Calu3 (cell line): Measurements from ENCODE around the gene ZNF484. TPM values are rescaled to one million over a fixed set of nuclear protein-coding genes. Genes with fewer than 3 reads are reported as not detected.
"Not testable (repeated sequence)": the region's sequence is repeated elsewhere in the genome, so short reads cannot be mapped to it uniquely, and the experiment has no call there.

Source experiments
- BruUV-seq: library from RNA; stranded (reverse); fragments of 400-500 nt; replicated peaks from 2 replicates; lab custom pipeline; 2021; lab: Mats Ljungman, UMichigan
- CTCF ChIA-PET: fragments of 300-600 bp; sonication (Branson Sonifier 250); formaldehyde crosslinking; loops from one replicate; lab custom pipeline; 2022; ENCODE audit warnings: antibody characterized with exemption; lab: Charles Lee
- DNase-seq: peaks from one replicate; pipeline ENCODE4 v3.0.0; 2022
- H3K27ac Mint-ChIP-seq: one replicate; pipeline ENCODE4 v1.8.0; 2022; ENCODE audit warnings: mixed read lengths; ENCODE audit not compliant: unreplicated experiment
- H3K27me3 Mint-ChIP-seq: one replicate; pipeline ENCODE4 v1.8.0; 2022; ENCODE audit warnings: mixed read lengths; ENCODE audit not compliant: unreplicated experiment
- H3K36me3 Mint-ChIP-seq: one replicate; pipeline ENCODE4 v1.8.0; 2022; ENCODE audit warnings: mild to moderate bottlenecking, moderate library complexity, mixed read lengths; ENCODE audit not compliant: insufficient read depth, unreplicated experiment
- H3K4me1 Mint-ChIP-seq: one replicate; pipeline ENCODE4 v1.8.0; 2022; ENCODE audit warnings: mild to moderate bottlenecking, low read depth, mixed read lengths; ENCODE audit not compliant: unreplicated experiment
- H3K4me3 Mint-ChIP-seq: one replicate; pipeline ENCODE4 v1.8.0; 2022; ENCODE audit warnings: mild to moderate bottlenecking, low read depth, moderate library complexity, mixed read lengths; ENCODE audit not compliant: unreplicated experiment
- H3K9me3 Mint-ChIP-seq: one replicate; pipeline ENCODE4 v1.8.0; 2022; ENCODE audit warnings: low read depth, mixed read lengths; ENCODE audit not compliant: unreplicated experiment
- intact Hi-C: fragments of 100-400 bp; cut with micrococcal nuclease; formaldehyde crosslinking; loops from one replicate; pipeline ENCODE4 v1.10.0; 2022; ENCODE audit not compliant: unreplicated experiment
- total RNA-seq: library from RNA; stranded (reverse); gene quantifications from 2 replicates; pipeline ENCODE4 v1.2.3, GENCODE V29; 2022
- TF ChIP-seq, protein P1 (sequence below): fragments of 200-600 bp; IDR thresholded peaks from one replicate; pipeline ENCODE4 v1.8.0; 2022; ENCODE audit warnings: antibody characterized with exemption; ENCODE audit not compliant: unreplicated experiment

The ZNF484 gene
- total RNA-seq, 1 experiment from 2014 or later, result 6.3 TPM

DNA sequence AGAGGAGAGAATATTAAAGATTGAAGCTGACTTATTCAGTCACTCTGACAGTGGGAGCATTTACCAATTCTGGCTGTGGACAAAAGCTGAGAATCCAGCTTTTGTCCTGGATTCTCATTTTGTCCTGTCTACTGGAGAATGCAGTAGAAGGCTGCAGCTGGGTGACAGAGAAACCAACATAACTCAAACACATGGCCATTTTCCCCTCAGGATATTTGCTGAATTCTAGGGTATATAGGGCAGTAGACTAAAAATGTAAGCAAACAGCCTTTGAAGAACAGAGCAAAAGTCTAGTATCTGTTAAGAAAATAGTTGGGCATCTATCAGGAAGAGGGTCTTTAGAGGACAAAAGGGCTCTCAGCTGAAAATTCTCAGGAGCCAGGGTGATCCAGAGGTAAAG is 20.6 kb downstream of the ZNF484 start:
- no peak overlapping the region for H3K4me3 Mint-ChIP-seq
- H3K4me1 Mint-ChIP-seq, result no peaks in the 10 kb centered on the region
- H3K27me3 Mint-ChIP-seq, result no peaks in the 10 kb centered on the region
- BruUV-seq, result no TSS peak
- TF ChIP-seq, protein P1, sequence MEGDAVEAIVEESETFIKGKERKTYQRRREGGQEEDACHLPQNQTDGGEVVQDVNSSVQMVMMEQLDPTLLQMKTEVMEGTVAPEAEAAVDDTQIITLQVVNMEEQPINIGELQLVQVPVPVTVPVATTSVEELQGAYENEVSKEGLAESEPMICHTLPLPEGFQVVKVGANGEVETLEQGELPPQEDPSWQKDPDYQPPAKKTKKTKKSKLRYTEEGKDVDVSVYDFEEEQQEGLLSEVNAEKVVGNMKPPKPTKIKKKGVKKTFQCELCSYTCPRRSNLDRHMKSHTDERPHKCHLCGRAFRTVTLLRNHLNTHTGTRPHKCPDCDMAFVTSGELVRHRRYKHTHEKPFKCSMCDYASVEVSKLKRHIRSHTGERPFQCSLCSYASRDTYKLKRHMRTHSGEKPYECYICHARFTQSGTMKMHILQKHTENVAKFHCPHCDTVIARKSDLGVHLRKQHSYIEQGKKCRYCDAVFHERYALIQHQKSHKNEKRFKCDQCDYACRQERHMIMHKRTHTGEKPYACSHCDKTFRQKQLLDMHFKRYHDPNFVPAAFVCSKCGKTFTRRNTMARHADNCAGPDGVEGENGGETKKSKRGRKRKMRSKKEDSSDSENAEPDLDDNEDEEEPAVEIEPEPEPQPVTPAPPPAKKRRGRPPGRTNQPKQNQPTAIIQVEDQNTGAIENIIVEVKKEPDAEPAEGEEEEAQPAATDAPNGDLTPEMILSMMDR, result no peak
- DNase-seq, result no peak
- peaks cover 15% of the 10 kb centered on the region for H3K9me3 Mint-ChIP-seq
- CTCF ChIA-PET, result no interaction called here
- H3K27ac Mint-ChIP-seq, result no peak overlapping the region
- intact Hi-C loops, result no loop called here
- peaks cover 6% of the 10 kb centered on the region for H3K36me3 Mint-ChIP-seq

DNA sequence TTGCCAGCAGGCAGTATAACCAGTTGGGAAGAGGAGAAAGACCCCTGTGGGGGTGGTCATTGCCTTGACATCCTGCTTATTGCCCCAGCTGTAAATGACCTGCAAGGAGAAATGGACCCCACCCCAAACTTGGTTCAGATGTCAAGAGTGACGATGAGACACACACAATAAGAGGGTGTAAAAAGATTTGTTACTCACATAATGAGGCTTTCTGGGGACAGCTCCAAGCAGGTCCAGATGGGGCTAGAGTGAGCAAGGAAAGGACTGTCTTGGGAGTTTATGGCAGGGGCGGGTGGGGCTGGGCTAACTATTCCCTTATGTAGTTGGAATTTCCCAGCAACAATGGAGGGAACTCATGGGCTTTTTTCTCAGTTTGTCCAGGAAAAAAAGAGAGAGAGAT is 24.1 kb downstream of the ZNF484 start:
- no TSS peak for BruUV-seq
- CTCF ChIA-PET, result no interaction called here
- no peaks in the 10 kb centered on the region for H3K4me1 Mint-ChIP-seq
- H3K9me3 Mint-ChIP-seq, result peaks cover 14% of the 10 kb centered on the region
- TF ChIP-seq, protein P1, result no peak
- intact Hi-C loops, result no loop called here
- peaks cover 6% of the 10 kb centered on the region for H3K36me3 Mint-ChIP-seq
- H3K27me3 Mint-ChIP-seq, result no peaks in the 10 kb centered on the region
- H3K4me3 Mint-ChIP-seq, result no peak overlapping the region
- DNase-seq, result no peak
- no peak overlapping the region for H3K27ac Mint-ChIP-seq

DNA sequence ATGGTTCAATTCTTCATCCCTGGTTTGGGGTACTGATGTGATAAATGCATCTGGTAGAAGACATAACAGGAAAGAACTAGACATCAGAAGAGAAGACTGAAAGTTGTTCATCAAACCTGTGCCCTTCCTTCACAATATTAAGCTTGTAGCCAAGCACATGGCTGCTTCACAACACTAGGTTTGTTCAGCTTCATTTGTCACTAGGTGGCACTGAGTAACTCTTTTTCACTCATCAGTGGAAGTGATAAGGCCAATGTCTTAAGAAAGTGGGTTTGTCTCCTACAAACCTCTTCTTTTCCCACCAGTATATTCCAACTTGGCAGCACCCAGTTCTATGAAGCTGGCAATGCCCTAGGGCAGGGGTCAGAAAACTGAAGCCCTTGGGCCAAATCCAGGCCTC is 26.9 kb downstream of the ZNF484 start:
- intact Hi-C loops, result no loop called here
- peaks cover 6% of the 10 kb centered on the region for H3K36me3 Mint-ChIP-seq
- peaks cover 18% of the 10 kb centered on the region for H3K9me3 Mint-ChIP-seq
- H3K4me1 Mint-ChIP-seq, result no peaks in the 10 kb centered on the region
- TF ChIP-seq, protein P1, result no peak
- CTCF ChIA-PET, result no interaction called here
- H3K27ac Mint-ChIP-seq, result no peak overlapping the region
- BruUV-seq, result no TSS peak
- no peaks in the 10 kb centered on the region for H3K27me3 Mint-ChIP-seq
- H3K4me3 Mint-ChIP-seq, result no peak overlapping the region
- DNase-seq, result no peak

DNA sequence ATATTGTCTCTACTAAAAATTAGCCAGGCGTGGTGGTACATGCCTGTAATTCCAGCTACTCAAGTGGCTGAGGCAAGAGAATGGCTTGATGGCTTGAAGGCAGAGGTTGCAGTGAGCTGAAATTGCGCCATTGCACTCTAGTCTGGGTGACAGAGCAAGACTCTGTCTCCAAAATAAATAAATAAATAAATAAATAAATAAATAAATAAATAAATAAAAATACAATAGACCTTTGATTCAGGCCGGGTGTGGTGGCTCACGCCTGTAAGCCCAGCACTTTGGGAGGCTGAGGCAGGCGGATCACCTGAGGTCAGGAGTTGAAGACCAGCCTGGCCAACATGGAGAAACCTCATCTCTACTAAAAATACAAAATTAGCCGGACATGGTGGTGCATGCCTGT is 29.1 kb downstream of the ZNF484 start:
- intact Hi-C loops, H3K27ac Mint-ChIP-seq, BruUV-seq, H3K36me3 Mint-ChIP-seq, DNase-seq, H3K4me3 Mint-ChIP-seq, H3K27me3 Mint-ChIP-seq, CTCF ChIA-PET, H3K4me1 Mint-ChIP-seq: not testable (repeated sequence)
- peaks cover 17% of the 10 kb centered on the region for H3K9me3 Mint-ChIP-seq

DNA sequence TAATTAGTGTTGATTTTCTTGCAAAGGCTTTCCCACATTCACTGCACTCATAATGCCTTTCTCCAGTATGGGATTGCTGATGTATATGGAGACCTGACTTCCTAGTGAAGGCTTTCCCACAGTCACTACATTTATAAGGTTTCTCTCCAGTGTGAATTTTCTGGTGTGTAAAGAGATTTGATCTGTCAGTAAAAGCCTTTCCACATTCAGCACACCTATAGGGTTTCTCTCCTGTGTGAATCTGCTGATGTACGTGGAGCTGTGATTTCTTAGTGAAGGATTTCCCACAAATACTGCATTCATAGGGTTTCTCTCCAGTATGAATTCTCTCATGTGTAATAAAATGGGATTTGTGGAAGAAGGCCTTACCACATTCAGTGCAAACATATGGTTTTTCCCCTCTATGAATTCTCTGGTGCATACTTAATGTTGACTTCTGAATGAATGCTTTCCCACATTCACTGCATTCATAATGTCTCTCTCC is 31.1 kb downstream of the ZNF484 start:
- no peaks in the 10 kb centered on the region for H3K36me3 Mint-ChIP-seq
- peaks cover 11% of the 10 kb centered on the region for H3K9me3 Mint-ChIP-seq
- TF ChIP-seq, protein P1, result no peak
- H3K27ac Mint-ChIP-seq, result no peak overlapping the region
- no peaks in the 10 kb centered on the region for H3K27me3 Mint-ChIP-seq
- no peak for DNase-seq
- no peaks in the 10 kb centered on the region for H3K4me1 Mint-ChIP-seq
- no TSS peak for BruUV-seq
- intact Hi-C loops, result no loop called here
- CTCF ChIA-PET, result no interaction called here
- no peak overlapping the region for H3K4me3 Mint-ChIP-seq

DNA sequence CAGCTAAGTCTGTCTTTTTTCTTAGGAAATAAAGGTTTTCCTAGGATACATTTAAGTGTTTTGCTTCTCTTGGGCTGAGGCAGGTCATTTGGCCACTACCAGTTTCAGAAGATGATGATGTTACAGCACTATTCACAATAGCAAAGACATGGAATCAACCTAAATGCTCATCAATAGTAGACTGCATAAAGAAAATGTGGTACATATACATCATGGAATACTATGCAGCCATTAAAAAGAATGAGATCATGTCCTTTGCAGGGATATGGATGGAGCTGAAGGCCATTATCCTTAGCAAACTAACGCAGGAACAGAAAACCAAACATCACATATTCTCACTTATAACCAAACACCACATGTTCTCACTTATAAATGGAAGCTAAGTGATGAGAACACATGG is 39.4 kb downstream of the ZNF484 start:
- intact Hi-C loops, BruUV-seq, H3K27ac Mint-ChIP-seq, H3K36me3 Mint-ChIP-seq, H3K27me3 Mint-ChIP-seq, H3K4me3 Mint-ChIP-seq, H3K4me1 Mint-ChIP-seq, H3K9me3 Mint-ChIP-seq, DNase-seq, CTCF ChIA-PET: not testable (repeated sequence)
